Measurements from ENCODE around the gene YAF2. TPM values are rescaled to one million over a fixed set of nuclear protein-coding genes. Genes with fewer than 3 reads are reported as not detected.

YAF2 gene
- polyA plus RNA-seq, 1 experiment, result 16.5 TPM

DNA sequence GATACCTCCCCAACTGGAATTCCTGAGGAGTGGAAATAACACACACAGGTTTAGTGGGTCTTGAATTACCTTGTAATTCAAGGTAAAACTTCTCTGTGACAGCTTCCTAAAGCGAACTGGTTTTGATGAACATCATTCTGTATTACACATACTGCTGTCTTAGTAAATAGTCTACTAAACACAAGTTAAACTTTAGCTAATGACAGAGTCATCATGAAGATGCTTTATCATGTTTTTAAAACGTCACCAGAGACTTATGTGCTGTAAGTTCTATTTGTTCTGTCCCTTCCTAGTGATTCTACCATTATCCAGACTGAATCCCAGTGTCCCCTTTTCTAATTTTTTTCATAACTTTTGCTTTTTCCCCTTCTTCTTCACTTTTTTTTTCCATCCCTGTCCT, 81.8 kb downstream of the YAF2 start:
- no peak for DNase-seq (ENCODE audit: low read depth, low spot score)
- ChIA-PET CTCF (no interaction called here), POLR2A (no interaction called here)
- no peaks in the 10 kb centered on the region for H3K27me3 ChIP-seq (ENCODE audit: control insufficient read depth, insufficient read depth, low read length)
- no peak overlapping the region for H3K4me3 ChIP-seq (ENCODE audit: low read depth, low read length)
- H3K9me3 ChIP-seq (ENCODE audit: control insufficient read depth, insufficient read depth, low read length), result no peaks in the 10 kb centered on the region
- no peak overlapping the region for H3K27ac ChIP-seq (ENCODE audit: low read depth, low read length)
- TF ChIP-seq, protein P1, sequence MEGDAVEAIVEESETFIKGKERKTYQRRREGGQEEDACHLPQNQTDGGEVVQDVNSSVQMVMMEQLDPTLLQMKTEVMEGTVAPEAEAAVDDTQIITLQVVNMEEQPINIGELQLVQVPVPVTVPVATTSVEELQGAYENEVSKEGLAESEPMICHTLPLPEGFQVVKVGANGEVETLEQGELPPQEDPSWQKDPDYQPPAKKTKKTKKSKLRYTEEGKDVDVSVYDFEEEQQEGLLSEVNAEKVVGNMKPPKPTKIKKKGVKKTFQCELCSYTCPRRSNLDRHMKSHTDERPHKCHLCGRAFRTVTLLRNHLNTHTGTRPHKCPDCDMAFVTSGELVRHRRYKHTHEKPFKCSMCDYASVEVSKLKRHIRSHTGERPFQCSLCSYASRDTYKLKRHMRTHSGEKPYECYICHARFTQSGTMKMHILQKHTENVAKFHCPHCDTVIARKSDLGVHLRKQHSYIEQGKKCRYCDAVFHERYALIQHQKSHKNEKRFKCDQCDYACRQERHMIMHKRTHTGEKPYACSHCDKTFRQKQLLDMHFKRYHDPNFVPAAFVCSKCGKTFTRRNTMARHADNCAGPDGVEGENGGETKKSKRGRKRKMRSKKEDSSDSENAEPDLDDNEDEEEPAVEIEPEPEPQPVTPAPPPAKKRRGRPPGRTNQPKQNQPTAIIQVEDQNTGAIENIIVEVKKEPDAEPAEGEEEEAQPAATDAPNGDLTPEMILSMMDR (IDR thresholded peaks at IDR 0.05; ENCODE audit: low read depth, low read length), result no peak

GRCh38 chr12:42145552-42146215, 92.4 kb downstream of the YAF2 start:
- Histone ChIP-seq H3K4me3 (ENCODE audit: low read depth, low read length) (no peak overlapping the region), H3K27me3 (ENCODE audit: control insufficient read depth, insufficient read depth, low read length) (no peaks in the 10 kb centered on the region), H3K9me3 (ENCODE audit: control insufficient read depth, insufficient read depth, low read length) (no peaks in the 10 kb centered on the region), H3K27ac (ENCODE audit: low read depth, low read length) (no peak overlapping the region)
- TF ChIP-seq, protein P1 (IDR thresholded peaks at IDR 0.05; ENCODE audit: low read depth, low read length), result no peak
- no peak for DNase-seq (ENCODE audit: low read depth, low spot score)
- CTCF ChIA-PET, result interaction anchor here (0.7 to 0.8 kb wide), 3 partner anchors 13 to 227 kb away, joined by 3 to 4 read pairs (median 3); no protein-coding TSS in a partner anchor
- POLR2A ChIA-PET, result no interaction called here

GRCh38 chr12:42145197-42145549, 92.9 kb downstream of the YAF2 start:
- Histone ChIP-seq H3K27ac (ENCODE audit: low read depth, low read length) (no peak overlapping the region), H3K27me3 (ENCODE audit: control insufficient read depth, insufficient read depth, low read length) (no peaks in the 10 kb centered on the region), H3K4me3 (ENCODE audit: low read depth, low read length) (peak overlapping the region; percentile 73), H3K9me3 (ENCODE audit: control insufficient read depth, insufficient read depth, low read length) (no peaks in the 10 kb centered on the region)
- no peak for DNase-seq (ENCODE audit: low read depth, low spot score)
- ChIA-PET CTCF (interaction anchor here (0.7 to 0.8 kb wide), 3 partner anchors 13 to 227 kb away, joined by 3 to 4 read pairs (median 3); no protein-coding TSS in a partner anchor), POLR2A (no interaction called here)
- TF ChIP-seq, protein P1 (IDR thresholded peaks at IDR 0.05; ENCODE audit: low read depth, low read length), result no peak

GRCh38 chr12:42144408-42145196, 93.4 kb downstream of the YAF2 start, which contains the start of gene GXYLT1:
GXYLT1 (minus strand) TSS chr12:42144874; CDS start chr12:42144646, 228 bp downstream.
- TF ChIP-seq, protein P1 (IDR thresholded peaks at IDR 0.05; ENCODE audit: low read depth, low read length), result no peak
- H3K4me3 ChIP-seq (ENCODE audit: low read depth, low read length), result peak within 1 kb of the TSS; percentile 73
- H3K27me3 ChIP-seq (ENCODE audit: control insufficient read depth, insufficient read depth, low read length), result no peaks in the 10 kb centered on the region
- no peaks in the 10 kb centered on the region for H3K9me3 ChIP-seq (ENCODE audit: control insufficient read depth, insufficient read depth, low read length)
- DNase-seq (ENCODE audit: low read depth, low spot score), result peak; percentile 76
- POLR2A ChIA-PET, result no interaction called here
- CTCF ChIA-PET, result interaction anchor here (0.7 to 0.8 kb wide), 3 partner anchors 12 to 228 kb away, joined by 3 to 4 read pairs (median 3); no protein-coding TSS in a partner anchor
- no peak within 1 kb of the TSS for H3K27ac ChIP-seq (ENCODE audit: low read depth, low read length)

- no peaks in the 10 kb centered on the region for H3K9me3 ChIP-seq (ENCODE audit: control insufficient read depth, insufficient read depth, low read length)
- DNase-seq (ENCODE audit: low read depth, low spot score), result no peak
- TF ChIP-seq, protein P1 (IDR thresholded peaks at IDR 0.05; ENCODE audit: low read depth, low read length), result no peak
- H3K27ac ChIP-seq (ENCODE audit: low read depth, low read length), result no peak overlapping the region
- peak overlapping the region; percentile 73 for H3K4me3 ChIP-seq (ENCODE audit: low read depth, low read length)
- ChIA-PET POLR2A (no interaction called here), CTCF (no interaction called here)
- no peaks in the 10 kb centered on the region for H3K27me3 ChIP-seq (ENCODE audit: control insufficient read depth, insufficient read depth, low read length)
Observed at GRCh38 chr12:42144158-42144407, 94.0 kb downstream of the YAF2 start.

Data from AG04450 (cell line).